Anterior cingulate cortex (tissue), 58 donors: ENCODE data around the gene RPS6KA2.
"Not testable (repeated sequence)": the region's sequence is repeated elsewhere in the genome, so short reads cannot be mapped to it uniquely, and the experiment has no call there.

Source experiments
- DNase-seq, 58 donors: peaks; one replicate each; lab custom pipeline; 2025; lab: John Stamatoyannopoulos, UW

RPS6KA2 gene

GRCh38 chr6:166540631-166541331 is 86.3 kb downstream of the RPS6KA2 start:
- peak in 11 of 58 donors; percentile 8 to 57 (median 30) for DNase-seq

DNA sequence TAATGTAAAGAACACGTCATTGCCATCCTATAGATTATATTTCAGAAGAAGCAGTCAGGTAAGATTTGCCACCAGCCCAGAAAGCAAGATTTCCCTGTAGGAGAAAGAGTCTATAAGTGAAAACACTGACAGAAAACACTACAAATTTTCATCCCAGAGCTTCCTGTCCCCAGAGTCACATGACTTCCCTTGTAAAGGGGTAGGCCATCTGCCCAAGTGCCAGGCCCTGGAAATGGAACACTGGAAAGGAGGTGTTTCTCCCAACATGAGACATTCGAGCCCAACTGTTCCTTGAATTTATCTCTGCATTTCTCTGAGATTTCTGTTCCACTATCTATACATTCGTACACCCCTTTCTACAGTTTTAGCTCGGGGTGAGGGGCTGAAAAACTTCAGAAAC is 87.5 kb downstream of the RPS6KA2 start:
- DNase-seq = no peak

GRCh38 chr6:166539011-166539385 is 88.1 kb downstream of the RPS6KA2 start:
- DNase-seq = not testable (repeated sequence)

- no peak for DNase-seq
These were observed 88.6 kb downstream of the RPS6KA2 start for GRCh38 chr6:166538297-166539010.

GRCh38 chr6:166534658-166535406 is 92.2 kb downstream of the RPS6KA2 start:
- peak in 1 of 58 donors; percentile 51 for DNase-seq

DNA sequence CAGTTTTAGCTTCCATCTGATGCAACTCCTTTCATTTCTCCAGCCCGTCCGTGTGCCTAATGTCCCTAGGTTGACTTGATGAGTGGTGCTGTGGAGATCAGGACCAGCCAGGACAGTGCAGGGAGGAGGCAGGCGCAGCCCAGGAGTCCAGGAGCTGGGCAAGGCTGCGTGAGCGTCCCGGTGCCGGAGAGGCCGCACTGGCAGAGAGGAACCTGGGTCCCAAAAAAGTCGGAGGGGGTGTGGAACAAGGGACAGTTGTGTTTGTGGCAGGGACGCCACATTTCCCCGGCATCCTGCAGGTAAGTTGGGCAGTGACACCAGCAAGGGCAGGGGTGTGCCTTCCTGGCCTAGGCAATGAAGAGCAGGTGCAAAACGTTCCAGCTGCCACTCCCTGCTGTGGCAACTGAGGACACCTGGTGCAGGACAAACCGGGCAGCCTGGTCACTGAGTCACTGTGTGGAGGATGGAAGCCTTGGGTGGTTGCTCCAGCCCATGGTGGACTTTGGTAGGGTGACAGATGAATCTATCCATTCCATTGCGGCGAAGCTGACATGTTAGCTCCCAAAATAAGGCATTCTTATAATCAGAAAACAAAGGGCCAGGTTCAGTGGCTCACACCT is 93.7 kb downstream of the RPS6KA2 start:
- no peak for DNase-seq

DNA sequence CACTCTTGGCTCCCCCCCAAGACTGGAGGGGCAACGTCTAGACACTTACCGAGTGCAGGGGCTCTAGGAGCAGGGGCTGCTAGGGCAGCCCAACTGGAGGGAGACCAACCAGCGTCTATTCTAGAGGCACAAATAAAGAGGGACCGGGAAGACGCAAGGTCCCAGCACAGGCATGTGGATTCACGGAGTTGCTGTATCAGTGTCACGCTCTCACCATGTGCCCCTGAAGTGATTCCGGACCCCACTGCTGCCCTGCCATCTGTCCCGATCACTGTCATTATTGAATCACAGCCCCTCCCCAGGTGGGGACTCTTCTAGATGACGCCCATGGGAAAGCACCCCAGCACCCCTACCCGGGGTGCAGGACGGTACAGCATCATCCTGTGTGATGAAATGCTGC is 94.7 kb downstream of the RPS6KA2 start:
- no peak for DNase-seq

- no peak for DNase-seq
These were observed 96.6 kb downstream of the RPS6KA2 start for GRCh38 chr6:166530211-166531095.

DNA sequence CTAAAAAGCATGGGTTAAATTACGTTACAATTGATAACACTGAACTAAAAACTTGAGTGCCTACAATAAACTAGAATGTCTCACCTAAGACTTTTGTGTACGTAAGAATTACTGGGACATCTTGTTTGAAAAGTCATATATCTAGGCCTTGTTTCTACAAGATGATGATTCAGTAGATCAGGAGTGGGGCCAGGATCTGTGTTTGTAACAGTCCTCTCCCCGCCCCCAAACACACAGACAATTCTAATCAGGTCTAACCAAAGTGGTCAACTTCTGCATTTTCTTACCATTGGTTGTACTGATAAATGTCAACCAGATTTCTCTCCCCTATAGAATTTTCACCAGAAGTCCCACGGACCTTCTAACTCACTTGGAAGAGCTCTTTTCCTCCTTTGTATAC is 97.5 kb downstream of the RPS6KA2 start:
- DNase-seq = no peak

DNA sequence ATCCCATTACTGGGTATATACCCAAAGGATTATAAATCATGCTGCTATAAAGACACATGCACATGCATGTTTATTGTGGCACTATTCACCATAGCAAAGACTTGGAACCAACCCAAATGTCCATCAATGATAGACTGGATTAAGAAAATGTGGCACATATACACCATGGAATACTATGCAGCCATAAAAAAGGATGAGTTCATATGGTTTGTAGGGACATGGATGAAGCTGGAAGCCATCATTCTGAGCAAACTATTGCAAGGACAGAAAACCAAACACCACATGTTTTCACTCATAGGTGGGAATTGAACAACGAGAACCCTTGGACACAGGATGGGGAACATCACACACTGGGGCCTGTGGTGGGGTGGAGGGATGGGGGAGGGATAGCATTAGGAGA is 98.0 kb downstream of the RPS6KA2 start:
- DNase-seq = not testable (repeated sequence)

GRCh38 chr6:166527849-166528248 is 99.2 kb downstream of the RPS6KA2 start:
- no peak for DNase-seq

DNA sequence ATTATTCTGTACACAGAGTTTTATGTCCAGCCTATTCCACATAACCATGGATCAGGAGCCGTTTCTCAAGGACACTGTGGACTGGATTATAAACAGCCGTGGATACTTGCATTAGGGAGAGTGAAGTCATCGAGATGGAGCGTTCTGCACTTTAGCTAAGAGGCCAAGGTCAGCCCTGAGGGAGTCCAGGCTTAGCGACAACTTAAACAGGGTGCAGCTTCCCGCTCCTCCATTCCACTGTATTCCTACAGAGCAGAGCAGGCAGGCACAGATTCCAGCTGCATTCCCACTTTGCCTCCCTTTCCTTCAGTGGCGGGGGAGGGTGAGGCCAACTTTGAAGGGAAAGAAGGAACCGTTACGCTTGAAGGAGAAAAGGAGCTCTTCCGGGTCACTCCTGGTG is 100.1 kb downstream of the RPS6KA2 start:
- DNase-seq = no peak

DNA sequence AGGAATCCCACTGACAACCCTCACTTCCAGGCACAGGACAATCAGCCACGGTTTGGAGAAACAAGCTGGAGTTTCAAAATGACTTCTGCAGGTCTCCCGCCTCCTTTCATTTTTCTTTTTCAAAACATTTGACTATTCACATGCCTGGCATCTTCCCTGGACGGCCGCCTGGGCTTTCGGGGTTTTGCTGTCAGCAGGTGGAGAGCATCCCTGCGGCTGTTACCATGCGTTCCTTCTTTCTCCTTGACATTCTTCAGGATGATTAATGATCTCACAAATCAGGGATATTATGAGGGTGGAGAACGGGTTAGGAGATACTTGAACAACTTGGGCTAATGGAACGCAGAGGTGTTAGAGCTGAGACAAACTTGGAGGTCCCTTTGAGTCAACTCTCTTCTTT is 101.5 kb downstream of the RPS6KA2 start:
- DNase-seq = no peak

DNA sequence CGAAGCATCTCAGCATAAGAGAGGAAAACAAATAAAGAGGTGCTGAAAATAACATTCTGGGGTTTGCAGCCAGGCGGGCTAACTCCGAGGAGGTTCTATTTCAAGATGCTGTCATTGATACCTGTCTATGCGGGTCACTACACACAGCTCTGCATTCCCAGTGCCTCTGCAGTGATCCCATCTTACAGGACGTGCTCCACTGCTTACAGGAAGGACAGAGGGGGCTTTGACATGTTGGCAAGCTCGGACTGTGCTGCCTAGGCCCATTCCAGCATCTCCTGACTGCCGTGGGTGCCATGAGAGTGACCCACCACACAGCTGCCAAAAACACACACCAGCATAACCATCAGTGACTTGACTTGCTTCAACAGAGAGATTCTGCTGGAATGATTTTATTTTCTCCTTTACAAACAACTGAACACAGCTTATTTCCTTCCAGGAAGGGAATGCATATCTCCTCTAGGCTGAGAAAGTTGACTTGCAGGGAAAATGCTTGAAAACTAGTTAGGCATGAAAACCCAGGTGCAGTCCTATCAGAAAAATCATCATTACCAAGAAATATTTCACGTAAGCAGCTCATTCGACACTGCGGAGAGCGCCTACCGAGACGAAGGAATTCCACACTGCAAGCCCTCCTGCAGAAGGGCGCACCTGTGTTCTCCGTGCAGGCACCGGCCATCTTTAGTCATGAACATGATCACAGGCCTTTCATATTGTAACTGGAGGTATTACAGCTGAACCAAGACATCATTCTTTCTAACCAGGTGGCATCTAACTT is 103.1 kb downstream of the RPS6KA2 start:
- DNase-seq = no peak

GRCh38 chr6:166520905-166521834 is 105.9 kb downstream of the RPS6KA2 start:
- DNase-seq = no peak

GRCh38 chr6:166516251-166516884 is 110.7 kb downstream of the RPS6KA2 start:
- DNase-seq = no peak

- peak in 28 of 58 donors; percentile 9 to 79 (median 41) for DNase-seq
These were observed 111.8 kb downstream of the RPS6KA2 start for GRCh38 chr6:166515072-166515810.
